LoVo (cell line): ENCODE data around the gene PRAC2.

Experiments
- DNase-seq: peaks from one replicate; pipeline ENCODE4 v3.0.0-alpha.2; 2016; ENCODE audit warnings: low spot score

PRAC2 gene

GRCh38 chr17:48720266-48721008, 2.5 kb upstream of the PRAC2 start:
- no peak for DNase-seq

GRCh38 chr17:48721009-48721402, 2.0 kb upstream of the PRAC2 start:
- DNase-seq, result no peak

- DNase-seq, result no peak
These were observed 631 bp upstream of the PRAC2 start, which contains the start of gene PRAC1 for GRCh38 chr17:48722201-48722907. TSS of gene PRAC1 (minus strand) at chr17:48722518. CDS start at chr17:48722392, 126 bp downstream.

GRCh38 chr17:48723423-48724250, 652 bp downstream of the PRAC2 start:
- peak; percentile 47 for DNase-seq

GRCh38 chr17:48724251-48725003, 1.4 kb downstream of the PRAC2 start:
- peak; percentile 76 for DNase-seq

- DNase-seq, result no peak
These were observed 2.0 kb downstream of the PRAC2 start for GRCh38 chr17:48725004-48725287.

GRCh38 chr17:48725288-48726064, 2.5 kb downstream of the PRAC2 start:
- no peak for DNase-seq

- no peak for DNase-seq
These were observed 3.3 kb downstream of the PRAC2 start for GRCh38 chr17:48726114-48726915.

GRCh38 chr17:48726916-48727286, 3.9 kb downstream of the PRAC2 start:
- no peak for DNase-seq

GRCh38 chr17:48727415-48728175, 4.6 kb downstream of the PRAC2 start:
- DNase-seq, result no peak

GRCh38 chr17:48728232-48729231, 5.5 kb downstream of the PRAC2 start, which contains the start of gene HOXB13:
TSS of gene HOXB13 (minus strand) at chr17:48728750. CDS start at chr17:48728593, 157 bp downstream.
- peak; percentile 88 for DNase-seq

GRCh38 chr17:48729335-48730239, 6.6 kb downstream of the PRAC2 start:
- DNase-seq, result no peak

- no peak for DNase-seq
These were observed 7.2 kb downstream of the PRAC2 start for GRCh38 chr17:48730240-48730550.

- DNase-seq, result no peak
These were observed 8.4 kb downstream of the PRAC2 start for GRCh38 chr17:48731355-48731754.

GRCh38 chr17:48732688-48733629, 10.0 kb downstream of the PRAC2 start:
- DNase-seq, result no peak

- no peak for DNase-seq
These were observed 10.8 kb downstream of the PRAC2 start for GRCh38 chr17:48733632-48734328.
